GM23248 (cell line): ENCODE data around the gene FAM229A.

Experiments
- EZH2 ChIP-seq: fragments of 200-600 bp; sonication (generic); IDR thresholded peaks from 2 replicates; pipeline ENCODE4 v1.6.1; 2018; ENCODE audit warnings: antibody characterized with exemption, mild to moderate bottlenecking; ENCODE audit not compliant: insufficient read depth, poor library complexity, severe bottlenecking
- EZH2phosphoT487 ChIP-seq: fragments of 200-600 bp; sonication (generic); IDR thresholded peaks from 2 replicates; pipeline ENCODE4 v1.6.1; 2018; ENCODE audit warnings: antibody characterized with exemption, moderate library complexity, mild to moderate bottlenecking, low read depth; ENCODE audit not compliant: insufficient read depth

GRCh38 chr1:32376199-32376598 is 13.9 kb upstream of the FAM229A start:
- TF ChIP-seq EZH2phosphoT487 (no peak), EZH2 (no peak)
